ENCODE measurements around the gene ENKD1.

Gene ENKD1

GRCh38 chr16:67709050-67709449 lies 42.5 kb upstream of the ENKD1 start:
- Histone ChIP-seq H3K9me3 (no peaks in the 10 kb centered on the region), H3K4me3 (no peak overlapping the region), H3K27me3 (no peaks in the 10 kb centered on the region), H3K36me3 (no peaks in the 10 kb centered on the region), H3K27ac (no peak overlapping the region), H3K4me1 (no peaks in the 10 kb centered on the region)
- TF ChIP-seq, protein P1, sequence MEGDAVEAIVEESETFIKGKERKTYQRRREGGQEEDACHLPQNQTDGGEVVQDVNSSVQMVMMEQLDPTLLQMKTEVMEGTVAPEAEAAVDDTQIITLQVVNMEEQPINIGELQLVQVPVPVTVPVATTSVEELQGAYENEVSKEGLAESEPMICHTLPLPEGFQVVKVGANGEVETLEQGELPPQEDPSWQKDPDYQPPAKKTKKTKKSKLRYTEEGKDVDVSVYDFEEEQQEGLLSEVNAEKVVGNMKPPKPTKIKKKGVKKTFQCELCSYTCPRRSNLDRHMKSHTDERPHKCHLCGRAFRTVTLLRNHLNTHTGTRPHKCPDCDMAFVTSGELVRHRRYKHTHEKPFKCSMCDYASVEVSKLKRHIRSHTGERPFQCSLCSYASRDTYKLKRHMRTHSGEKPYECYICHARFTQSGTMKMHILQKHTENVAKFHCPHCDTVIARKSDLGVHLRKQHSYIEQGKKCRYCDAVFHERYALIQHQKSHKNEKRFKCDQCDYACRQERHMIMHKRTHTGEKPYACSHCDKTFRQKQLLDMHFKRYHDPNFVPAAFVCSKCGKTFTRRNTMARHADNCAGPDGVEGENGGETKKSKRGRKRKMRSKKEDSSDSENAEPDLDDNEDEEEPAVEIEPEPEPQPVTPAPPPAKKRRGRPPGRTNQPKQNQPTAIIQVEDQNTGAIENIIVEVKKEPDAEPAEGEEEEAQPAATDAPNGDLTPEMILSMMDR (IDR thresholded peaks at IDR 0.05), result no peak
- intact Hi-C loops (cut with DNase I; ENCODE audit: low total_unique reads), result no loop called here
- no peak for DNase-seq

DNA sequence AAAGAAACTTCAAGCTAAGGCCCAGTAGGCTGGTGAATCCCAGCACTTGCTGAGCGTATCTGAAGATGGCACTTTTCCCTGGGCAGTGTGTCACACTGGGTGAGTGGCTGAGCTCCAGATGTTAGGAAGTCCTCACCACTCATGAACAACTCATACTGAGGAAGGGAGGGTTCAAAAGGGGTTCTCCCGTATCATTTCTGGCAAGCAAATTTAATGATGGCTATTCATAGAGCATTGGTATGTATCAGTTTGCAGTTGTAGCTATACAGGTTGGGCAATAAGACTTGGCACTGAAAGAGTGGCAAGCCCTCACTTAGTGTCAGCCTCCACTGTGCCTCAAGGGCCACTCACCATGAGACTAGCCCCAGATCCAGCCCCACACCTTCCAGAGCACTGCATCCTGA lies 41.8 kb upstream of the ENKD1 start:
- TF ChIP-seq, protein P1 (IDR thresholded peaks at IDR 0.05), result no peak
- H3K4me3 ChIP-seq, result no peak overlapping the region
- no peaks in the 10 kb centered on the region for H3K36me3 ChIP-seq
- H3K9me3 ChIP-seq, result no peaks in the 10 kb centered on the region
- H3K27ac ChIP-seq, result no peak overlapping the region
- DNase-seq, result no peak
- intact Hi-C loops (cut with DNase I; ENCODE audit: low total_unique reads), result no loop called here
- no peaks in the 10 kb centered on the region for H3K27me3 ChIP-seq
- no peaks in the 10 kb centered on the region for H3K4me1 ChIP-seq

DNA sequence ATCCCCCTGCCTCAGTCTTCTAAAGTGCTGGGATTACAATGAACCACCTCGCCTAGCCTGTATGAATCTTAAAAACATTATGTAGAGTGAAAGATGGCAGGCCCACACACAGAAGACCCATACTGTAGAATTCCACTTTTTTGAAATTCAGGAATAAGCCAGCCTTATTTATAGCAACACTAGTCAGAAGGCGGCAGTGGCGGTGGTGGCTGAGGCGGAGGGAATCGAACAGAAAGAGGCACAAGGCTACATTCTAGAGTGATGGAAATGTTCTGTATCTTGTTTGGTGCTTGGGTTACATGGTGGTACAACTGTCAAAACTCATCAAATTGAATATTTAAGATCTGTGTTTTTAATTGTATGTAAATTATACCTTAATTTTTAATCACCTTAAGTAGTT lies 41.2 kb upstream of the ENKD1 start:
- H3K9me3 ChIP-seq, result no peaks in the 10 kb centered on the region
- DNase-seq, result no peak
- no peak overlapping the region for H3K4me3 ChIP-seq
- H3K4me1 ChIP-seq, result no peaks in the 10 kb centered on the region
- TF ChIP-seq, protein P1 (IDR thresholded peaks at IDR 0.05), result no peak
- no peaks in the 10 kb centered on the region for H3K36me3 ChIP-seq
- no peak overlapping the region for H3K27ac ChIP-seq
- intact Hi-C loops (cut with DNase I; ENCODE audit: low total_unique reads), result no loop called here
- H3K27me3 ChIP-seq, result no peaks in the 10 kb centered on the region

DNA sequence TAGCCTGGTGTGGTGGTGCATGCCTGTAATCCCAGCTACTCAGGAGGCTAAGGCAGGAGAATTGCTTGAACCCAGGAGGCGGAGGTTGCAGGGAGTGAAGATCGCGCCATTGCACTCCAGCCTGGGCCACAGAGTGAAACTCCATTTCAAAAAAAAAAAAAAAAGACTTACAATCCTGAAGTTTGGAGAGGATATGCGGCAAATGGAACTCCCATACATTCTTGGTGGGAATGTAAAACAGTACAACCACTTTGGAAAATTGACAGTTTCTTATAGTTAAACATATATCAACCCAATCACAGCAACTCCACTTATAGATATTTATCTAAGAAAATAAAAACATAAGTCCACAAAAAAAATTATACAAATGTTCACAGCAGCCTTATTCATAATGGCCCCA lies 40.7 kb upstream of the ENKD1 start:
- H3K4me3 ChIP-seq, result no peak overlapping the region
- TF ChIP-seq, protein P1 (IDR thresholded peaks at IDR 0.05), result no peak
- no peaks in the 10 kb centered on the region for H3K27me3 ChIP-seq
- no peak overlapping the region for H3K27ac ChIP-seq
- H3K9me3 ChIP-seq, result no peaks in the 10 kb centered on the region
- intact Hi-C loops (cut with DNase I; ENCODE audit: low total_unique reads), result no loop called here
- DNase-seq, result no peak
- H3K36me3 ChIP-seq, result no peaks in the 10 kb centered on the region
- no peaks in the 10 kb centered on the region for H3K4me1 ChIP-seq

GRCh38 chr16:67704110-67704509 lies 37.6 kb upstream of the ENKD1 start:
- no peaks in the 10 kb centered on the region for H3K4me1 ChIP-seq
- H3K36me3 ChIP-seq, result no peaks in the 10 kb centered on the region
- H3K9me3 ChIP-seq, result no peaks in the 10 kb centered on the region
- TF ChIP-seq, protein P1 (IDR thresholded peaks at IDR 0.05), result no peak
- no peak overlapping the region for H3K4me3 ChIP-seq
- H3K27me3 ChIP-seq, result no peaks in the 10 kb centered on the region
- no peak for DNase-seq
- intact Hi-C loops (cut with DNase I; ENCODE audit: low total_unique reads), result no loop called here
- no peak overlapping the region for H3K27ac ChIP-seq

- Histone ChIP-seq H3K4me1 (no peaks in the 10 kb centered on the region), H3K4me3 (no peak overlapping the region), H3K27ac (no peak overlapping the region), H3K9me3 (no peaks in the 10 kb centered on the region), H3K27me3 (no peaks in the 10 kb centered on the region), H3K36me3 (no peaks in the 10 kb centered on the region)
- DNase-seq, result no peak
- TF ChIP-seq, protein P1 (IDR thresholded peaks at IDR 0.05), result no peak
- intact Hi-C loops (cut with DNase I; ENCODE audit: low total_unique reads), result no loop called here
Observed at GRCh38 chr16:67703626-67704025, 37.1 kb upstream of the ENKD1 start.
